CD4-positive, alpha-beta T cell treated with Interleukin-1 beta for 1 hour (primary cell): ENCODE results near the gene RAET1G.
"Not testable (repeated sequence)": the region's sequence is repeated elsewhere in the genome, so short reads cannot be mapped to it uniquely, and the experiment has no call there.

Experiments used
- DNase-seq, 2 donors: peaks; one replicate each; pipeline ENCODE4 v3.0.0-alpha.2; 2020 to 2022

The RAET1G gene

GRCh38 chr6:149953934-149954327 is 31.0 kb upstream of the RAET1G start:
- not testable (repeated sequence) for DNase-seq

- not testable (repeated sequence) for DNase-seq
These were observed 30.5 kb upstream of the RAET1G start for GRCh38 chr6:149953390-149953789.

- DNase-seq: no peak
These were observed 28.7 kb upstream of the RAET1G start for GRCh38 chr6:149951626-149952025.

- DNase-seq: no peak
These were observed 28.2 kb upstream of the RAET1G start for GRCh38 chr6:149951096-149951495.

GRCh38 chr6:149950423-149950822 is 27.5 kb upstream of the RAET1G start:
- DNase-seq: no peak

GRCh38 chr6:149948616-149949015 is 25.7 kb upstream of the RAET1G start:
- no peak for DNase-seq

GRCh38 chr6:149948011-149948410 is 25.1 kb upstream of the RAET1G start:
- DNase-seq: no peak

GRCh38 chr6:149947533-149947932 is 24.6 kb upstream of the RAET1G start:
- DNase-seq: not testable (repeated sequence)

- DNase-seq: not testable (repeated sequence)
These were observed 23.7 kb upstream of the RAET1G start for GRCh38 chr6:149946631-149947030.

- not testable (repeated sequence) for DNase-seq
These were observed 22.4 kb upstream of the RAET1G start for GRCh38 chr6:149945276-149945675.

- not testable (repeated sequence) for DNase-seq
These were observed 20.4 kb upstream of the RAET1G start for GRCh38 chr6:149943321-149943720.

GRCh38 chr6:149942461-149942829 is 19.5 kb upstream of the RAET1G start:
- no peak for DNase-seq

- peak; percentile 94 to 95 for DNase-seq
These were observed 18.9 kb upstream of the RAET1G start, which contains the start of gene ULBP2 for GRCh38 chr6:149941583-149942460. ULBP2 (plus strand) TSS chr6:149942014; CDS start chr6:149942073, 59 bp downstream.

- no peak for DNase-seq
These were observed 17.7 kb upstream of the RAET1G start for GRCh38 chr6:149940672-149940982.

- no peak for DNase-seq
These were observed 17.2 kb upstream of the RAET1G start for GRCh38 chr6:149939909-149940671.

GRCh38 chr6:149939356-149939648 is 16.4 kb upstream of the RAET1G start:
- DNase-seq: no peak

- peak; percentile 73 to 78 for DNase-seq
These were observed 15.8 kb upstream of the RAET1G start for GRCh38 chr6:149938571-149939355.

- not testable (repeated sequence) for DNase-seq
These were observed 15.2 kb upstream of the RAET1G start for GRCh38 chr6:149938013-149938570.

GRCh38 chr6:149936743-149937142 is 13.8 kb upstream of the RAET1G start:
- no peak for DNase-seq

- DNase-seq: no peak
These were observed 12.7 kb upstream of the RAET1G start for GRCh38 chr6:149935668-149936067.

GRCh38 chr6:149935246-149935645 is 12.3 kb upstream of the RAET1G start:
- DNase-seq: no peak

- DNase-seq: peak; percentile 70 to 81
These were observed 11.6 kb upstream of the RAET1G start for GRCh38 chr6:149934249-149935156.
